ENCODE results near the gene FDXR.

The FDXR gene

GRCh38 chr17:74814453-74814852 lies 58.3 kb downstream of the FDXR start:
- TF ChIP-seq GATA3 (IDR thresholded peaks at IDR 0.05; ENCODE audit: low read depth, low read length) (no peak), GATA2 (IDR thresholded peaks at IDR 0.05; ENCODE audit: low read depth, low read length) (no peak)

All from SH-SY5Y (cell line).